K562 (cell line): Measurements from ENCODE around the gene SF3B3.

Experiments used
- CEBPB ChIP-seq: fragments of 450-650 bp; IDR thresholded peaks from 2 replicates; pipeline ENCODE4 v1.6.1; 2016; ENCODE audit warnings: missing genetic modification characterization, missing compliant biosample characterization
- USF1 ChIP-seq: sonication (generic); formaldehyde crosslinking; IDR thresholded peaks from 2 replicates; pipeline ENCODE4 v1.9.0; 2022; ENCODE audit warnings: mild to moderate bottlenecking, missing genetic modification reagents

- no peak for TF ChIP-seq CEBPB (tag)
- TF ChIP-seq USF1 (CRISPR knock-in tag): no peak
Measured at GRCh38 chr16:70563636-70564035, 40.0 kb downstream of the SF3B3 start.
